8988T (cell line): Measurements from ENCODE around the gene NT5C3A.
A peak's percentile ranks its signal among the peaks of the same experiment; 100 is the strongest.
"Not testable (repeated sequence)": the region's sequence is repeated elsewhere in the genome, so short reads cannot be mapped to it uniquely, and the experiment has no call there.

ENCODE experiments used
- DNase-seq: peaks from one replicate; pipeline ENCODE4 v3.0.0; 2011

The NT5C3A gene

GRCh38 chr7:33062023-33062781, at the start of gene NT5C3A:
NT5C3A (minus strand) TSS chr7:33062776; CDS start chr7:33062705, 71 bp downstream.
- DNase-seq = peak; percentile 22

- no peak for DNase-seq
Observed at GRCh38 chr7:33111614-33112013, 49.0 kb upstream of the NT5C3A start.

GRCh38 chr7:33109758-33110238, 47.2 kb upstream of the NT5C3A start:
- no peak for DNase-seq

GRCh38 chr7:33109005-33109757, 46.6 kb upstream of the NT5C3A start, which contains the start of gene RP9:
RP9 (minus strand) TSS chr7:33109404; CDS start chr7:33109372, 32 bp downstream.
- DNase-seq = peak; percentile 43

GRCh38 chr7:33108554-33109004, 46.0 kb upstream of the NT5C3A start:
- no peak for DNase-seq

- no peak for DNase-seq
Observed at GRCh38 chr7:33107136-33108066, 44.8 kb upstream of the NT5C3A start.

GRCh38 chr7:33101906-33102305, 39.3 kb upstream of the NT5C3A start:
- no peak for DNase-seq

GRCh38 chr7:33100770-33101169, 38.2 kb upstream of the NT5C3A start:
- no peak for DNase-seq

GRCh38 chr7:33099154-33099940, 36.8 kb upstream of the NT5C3A start:
- DNase-seq = no peak

- DNase-seq = not testable (repeated sequence)
Observed at GRCh38 chr7:33094745-33095275, 32.2 kb upstream of the NT5C3A start.

- no peak for DNase-seq
Observed at GRCh38 chr7:33093266-33093665, 30.7 kb upstream of the NT5C3A start.

GRCh38 chr7:33091641-33092191, 29.1 kb upstream of the NT5C3A start:
- no peak for DNase-seq

GRCh38 chr7:33091111-33091531, 28.5 kb upstream of the NT5C3A start:
- DNase-seq = no peak

- no peak for DNase-seq
Observed at GRCh38 chr7:33089142-33089541, 26.6 kb upstream of the NT5C3A start.

- no peak for DNase-seq
Observed at GRCh38 chr7:33087858-33088257, 25.3 kb upstream of the NT5C3A start.

GRCh38 chr7:33087356-33087755, 24.8 kb upstream of the NT5C3A start:
- DNase-seq = no peak

- DNase-seq = no peak
Observed at GRCh38 chr7:33079763-33080690, 17.5 kb upstream of the NT5C3A start.

- no peak for DNase-seq
Observed at GRCh38 chr7:33079096-33079495, 16.5 kb upstream of the NT5C3A start.

- no peak for DNase-seq
Observed at GRCh38 chr7:33076737-33077136, 14.2 kb upstream of the NT5C3A start.
